ENCODE data around the gene IGFLR1.
"Not testable (repeated sequence)": the region's sequence is repeated elsewhere in the genome, so short reads cannot be mapped to it uniquely, and the experiment has no call there.

IGFLR1 gene

GRCh38 chr19:35739275-35740107 is 2.8 kb downstream of the IGFLR1 start:
- DNase-seq (ENCODE audit: low spot score), result no peak

GRCh38 chr19:35738887-35739229 is 3.4 kb downstream of the IGFLR1 start:
- no peak for DNase-seq (ENCODE audit: low spot score)

- DNase-seq (ENCODE audit: low spot score), result no peak
Measured at GRCh38 chr19:35738021-35738886, 4.0 kb downstream of the IGFLR1 start.

GRCh38 chr19:35736913-35737886 is 5.1 kb downstream of the IGFLR1 start:
- DNase-seq (ENCODE audit: low spot score), result no peak

- no peak for DNase-seq (ENCODE audit: low spot score)
Measured at GRCh38 chr19:35734889-35735288, 7.4 kb downstream of the IGFLR1 start.

- no peak for DNase-seq (ENCODE audit: low spot score)
Measured at GRCh38 chr19:35734273-35734672, 8.0 kb downstream of the IGFLR1 start.

- DNase-seq (ENCODE audit: low spot score), result no peak
Measured at GRCh38 chr19:35733180-35734125, 8.8 kb downstream of the IGFLR1 start.

- DNase-seq (ENCODE audit: low spot score), result no peak
Measured at GRCh38 chr19:35732540-35733179, 9.6 kb downstream of the IGFLR1 start.

- DNase-seq (ENCODE audit: low spot score), result no peak
Measured at GRCh38 chr19:35731779-35732405, 10.4 kb downstream of the IGFLR1 start.

GRCh38 chr19:35731353-35731752 is 10.9 kb downstream of the IGFLR1 start:
- DNase-seq (ENCODE audit: low spot score), result no peak

- no peak for DNase-seq (ENCODE audit: low spot score)
Measured at GRCh38 chr19:35730326-35730725, 11.9 kb downstream of the IGFLR1 start.

GRCh38 chr19:35729763-35730162 is 12.5 kb downstream of the IGFLR1 start:
- DNase-seq (ENCODE audit: low spot score), result no peak

- DNase-seq (ENCODE audit: low spot score), result no peak
Measured at GRCh38 chr19:35729021-35729420, 13.2 kb downstream of the IGFLR1 start.

- no peak for DNase-seq (ENCODE audit: low spot score)
Measured at GRCh38 chr19:35727956-35728706, 14.1 kb downstream of the IGFLR1 start.

- no peak for DNase-seq (ENCODE audit: low spot score)
Measured at GRCh38 chr19:35727053-35727955, 14.9 kb downstream of the IGFLR1 start.

GRCh38 chr19:35725216-35725861 is 16.9 kb downstream of the IGFLR1 start:
- no peak for DNase-seq (ENCODE audit: low spot score)

- no peak for DNase-seq (ENCODE audit: low spot score)
Measured at GRCh38 chr19:35724560-35724959, 17.7 kb downstream of the IGFLR1 start.

- DNase-seq (ENCODE audit: low spot score), result not testable (repeated sequence)
Measured at GRCh38 chr19:35724132-35724531, 18.1 kb downstream of the IGFLR1 start.
